Stimulated activated CD4-positive, alpha-beta T cell treated with anti-CD3 and anti-CD28 coated beads, TNF-alpha, amount 100 ng/mL, for 4 hours (primary cell): ENCODE measurements around the gene PLA2G3.

Source experiments
- DNase-seq, 3 experiments: peaks; one replicate each; pipeline ENCODE4 v3.0.0-alpha.2; 2020; ENCODE audit warnings: low read depth in 3 of 3

PLA2G3 gene

DNA sequence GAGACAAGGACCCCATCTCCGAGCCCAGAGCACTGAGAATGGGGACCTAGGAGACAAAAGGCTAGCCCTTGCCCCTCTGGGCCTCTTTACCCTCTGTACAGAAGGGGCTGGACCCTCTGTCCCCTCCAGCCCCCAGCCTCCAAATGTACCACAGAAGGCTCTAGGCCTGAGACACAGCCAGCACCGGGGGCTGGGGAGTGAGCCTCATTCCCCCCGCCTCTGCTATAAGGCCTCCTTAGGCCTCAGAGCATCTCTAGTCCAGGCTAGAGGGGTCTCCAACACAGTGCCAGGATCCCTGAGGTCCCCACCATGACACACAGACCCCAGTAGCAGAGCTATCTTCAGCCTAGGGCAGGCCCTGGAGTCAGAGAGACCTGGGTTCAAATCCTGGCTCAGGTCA, 54.4 kb downstream of the PLA2G3 start:
- DNase-seq: no peak

DNA sequence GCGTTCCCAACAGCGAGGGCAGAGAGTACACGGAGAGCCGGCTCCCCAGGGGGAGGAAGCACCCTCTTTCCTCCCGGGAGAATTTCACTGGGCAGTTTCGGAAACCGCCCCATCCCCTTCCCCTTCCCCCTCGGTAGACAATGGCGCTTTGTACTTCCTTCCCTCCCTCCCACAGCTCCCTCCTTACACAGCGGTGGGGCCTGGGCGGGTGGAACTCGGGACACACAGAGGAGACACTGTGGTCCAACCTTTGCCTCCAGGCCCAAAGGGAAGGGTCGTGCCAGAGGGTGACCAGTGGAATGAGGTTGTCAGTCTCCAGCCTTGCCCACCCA, 54.8 kb downstream of the PLA2G3 start:
- no peak for DNase-seq

DNA sequence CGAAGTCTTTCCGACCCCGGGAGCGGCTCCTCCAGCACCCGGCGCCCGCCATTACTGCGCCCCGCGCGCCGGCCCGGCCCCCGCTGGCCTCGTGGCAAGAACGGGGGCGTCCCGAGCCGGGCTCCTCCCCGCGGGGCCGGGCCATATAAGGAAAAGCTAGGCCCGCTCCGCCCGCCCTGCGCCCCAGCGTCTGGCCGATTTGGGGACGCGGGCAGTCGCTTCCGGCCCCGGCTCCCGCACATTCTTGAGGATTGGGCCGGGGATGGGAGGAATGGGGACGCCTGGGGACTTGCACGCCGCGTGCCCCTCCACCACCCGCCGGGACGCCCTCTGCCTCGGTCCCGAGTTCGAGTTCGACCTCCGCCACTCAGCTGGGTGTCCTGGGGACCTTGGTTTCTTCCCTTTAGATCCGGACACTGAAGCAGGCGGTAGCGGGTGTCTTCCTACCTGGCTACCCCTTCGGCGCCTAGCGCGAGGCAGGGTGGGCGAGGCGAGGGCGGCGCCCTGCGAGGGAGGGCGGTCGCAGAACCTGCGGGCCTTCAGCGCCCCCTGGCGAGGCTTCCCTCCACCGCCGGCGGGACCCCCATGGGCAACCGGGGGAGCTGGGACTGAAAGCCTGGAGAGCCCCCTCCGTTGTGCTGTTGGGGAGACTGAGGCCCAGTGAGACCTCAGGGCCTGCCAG, 55.4 kb downstream of the PLA2G3 start:
- DNase-seq: peak; percentile 79 to 85 (median 81)
